GM21447 (cell line): ENCODE measurements around the gene AKAP13.
A peak's percentile ranks its signal among the peaks of the same experiment; 100 is the strongest.

Experiments
- ATAC-seq: cut with Tn5 transposase; IDR thresholded peaks from one replicate; pipeline ENCODE4 v1.9.1; 2021; ENCODE audit not compliant: unreplicated experiment

Gene AKAP13

DNA sequence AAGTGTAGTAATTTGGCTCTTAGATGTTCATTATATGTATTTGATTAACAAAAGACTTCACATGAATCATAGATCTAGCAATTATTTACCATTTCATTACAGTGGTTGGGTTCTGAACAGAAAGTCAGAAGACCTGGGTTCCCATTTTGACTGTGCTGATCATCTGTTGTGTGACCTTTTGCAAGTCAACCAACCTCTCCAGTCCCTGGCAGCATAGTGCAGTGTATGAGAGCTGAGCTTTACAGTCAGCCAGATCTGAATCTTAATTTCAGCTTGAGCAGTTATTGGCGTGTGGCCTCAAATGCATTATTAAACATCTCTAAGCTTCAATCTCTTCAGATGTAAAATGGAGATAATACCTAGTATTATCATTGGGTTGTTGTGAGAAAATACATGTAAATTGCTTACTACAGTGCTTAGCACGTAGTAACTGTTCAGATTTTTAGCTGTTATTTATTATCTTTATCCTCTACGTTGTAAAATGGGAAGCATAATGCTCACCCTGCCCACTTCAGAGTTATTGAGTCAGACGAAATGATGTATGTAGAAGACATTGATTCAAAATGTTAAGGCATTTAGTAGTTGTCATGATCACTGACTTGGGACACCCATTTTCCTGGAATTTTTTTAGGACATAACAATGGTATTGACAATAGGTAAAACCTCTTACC lies 310.3 kb downstream of the AKAP13 start:
- peak; percentile 32 for ATAC-seq

DNA sequence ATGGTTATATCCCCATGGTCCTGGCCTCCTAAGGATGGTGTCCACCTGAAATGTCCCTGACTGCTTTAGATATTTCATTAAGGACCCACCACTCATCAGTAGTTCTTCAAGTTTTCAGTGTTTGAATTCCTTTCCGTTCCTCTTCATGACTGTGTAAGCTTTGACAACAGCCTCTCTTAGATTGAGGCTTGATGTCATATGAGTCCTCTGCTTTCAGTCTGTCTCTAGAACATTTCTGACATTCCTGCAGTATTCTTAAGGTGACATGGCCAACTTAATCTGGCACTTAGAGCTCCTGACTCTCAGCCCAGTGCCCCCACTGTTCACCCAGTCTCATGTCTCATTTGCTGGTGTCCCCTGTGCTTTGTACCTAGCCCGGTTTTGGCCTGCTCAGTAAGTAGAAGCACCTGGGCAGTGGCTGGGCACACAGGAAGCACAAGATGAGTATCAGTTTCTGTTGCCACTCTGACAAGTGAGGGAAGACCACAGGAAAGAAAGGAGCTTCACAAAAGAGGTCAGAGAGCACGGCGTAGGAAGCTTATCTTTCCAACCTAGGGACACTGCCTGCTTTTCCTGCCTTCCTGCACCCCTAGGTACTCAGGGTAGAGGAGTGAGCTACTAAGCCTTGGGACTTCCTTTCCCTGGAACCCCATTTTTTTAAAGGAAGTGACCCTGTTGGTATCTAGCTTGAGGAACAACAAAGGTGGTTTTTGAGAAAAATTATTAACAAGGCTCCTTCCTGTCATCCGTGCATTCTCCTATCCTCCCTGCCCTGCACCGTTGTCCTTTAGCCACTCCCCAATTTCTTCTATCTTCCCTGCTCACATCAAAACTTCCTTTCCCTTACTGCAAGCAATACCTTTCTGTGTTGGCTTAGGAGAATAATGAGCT lies 311.2 kb downstream of the AKAP13 start:
- ATAC-seq = peak; percentile 44

DNA sequence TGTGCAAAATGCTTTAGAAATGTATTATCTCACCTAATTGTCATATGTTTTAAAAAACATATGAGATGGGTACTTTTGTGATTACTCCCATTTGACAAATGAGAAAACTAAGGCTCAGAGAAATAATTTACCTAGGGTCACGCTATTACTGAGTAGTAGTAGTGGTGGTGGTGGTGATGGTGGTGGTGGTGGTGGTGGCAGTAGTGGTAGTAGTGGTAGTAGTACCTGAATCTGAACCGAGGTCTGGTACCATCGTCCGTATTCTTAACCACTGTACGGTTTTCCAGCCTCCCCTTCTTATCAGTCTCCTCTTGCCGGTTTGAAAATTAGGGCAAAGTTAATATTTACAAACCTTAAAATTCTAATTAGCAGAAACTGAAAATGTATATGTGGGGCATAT lies 311.9 kb downstream of the AKAP13 start:
- ATAC-seq = no peak

DNA sequence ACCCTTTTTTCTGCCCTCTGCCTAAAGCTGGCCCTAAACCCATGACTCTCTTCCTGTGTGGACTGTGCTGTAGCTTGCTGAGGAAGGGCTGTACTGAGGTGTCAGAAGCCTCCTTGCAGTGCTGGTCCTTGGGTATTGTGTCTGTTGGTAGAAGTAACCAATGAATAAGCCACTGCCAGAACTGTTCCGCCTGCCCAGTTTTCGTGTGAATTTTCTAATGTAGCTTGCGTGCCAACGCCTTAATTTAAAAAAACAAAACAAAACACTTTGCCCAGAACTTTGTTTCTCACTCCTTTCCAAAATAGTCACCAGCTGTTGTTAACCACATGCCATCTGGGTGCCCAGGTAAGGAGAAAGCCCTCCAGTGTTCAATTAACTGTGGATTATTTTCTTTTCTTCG lies 312.5 kb downstream of the AKAP13 start:
- ATAC-seq = peak; percentile 54

DNA sequence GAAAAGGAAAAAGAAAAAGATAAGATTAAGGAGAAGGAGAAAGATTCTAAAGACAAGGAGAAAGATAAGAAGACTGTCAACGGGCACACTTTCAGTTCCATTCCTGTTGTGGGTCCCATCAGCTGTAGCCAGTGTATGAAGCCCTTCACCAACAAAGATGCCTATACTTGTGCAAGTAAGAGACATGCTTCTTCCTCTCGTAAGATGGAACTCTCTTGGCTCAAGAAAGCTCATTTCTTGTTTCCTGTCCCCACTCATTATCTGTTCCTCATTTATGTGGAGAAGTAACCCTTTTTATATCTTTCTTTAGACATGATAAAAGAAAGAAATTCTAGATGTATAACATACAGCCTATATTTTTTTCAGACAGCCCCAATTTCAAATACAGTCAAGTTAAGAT lies 312.9 kb downstream of the AKAP13 start:
- ATAC-seq = peak; percentile 14

DNA sequence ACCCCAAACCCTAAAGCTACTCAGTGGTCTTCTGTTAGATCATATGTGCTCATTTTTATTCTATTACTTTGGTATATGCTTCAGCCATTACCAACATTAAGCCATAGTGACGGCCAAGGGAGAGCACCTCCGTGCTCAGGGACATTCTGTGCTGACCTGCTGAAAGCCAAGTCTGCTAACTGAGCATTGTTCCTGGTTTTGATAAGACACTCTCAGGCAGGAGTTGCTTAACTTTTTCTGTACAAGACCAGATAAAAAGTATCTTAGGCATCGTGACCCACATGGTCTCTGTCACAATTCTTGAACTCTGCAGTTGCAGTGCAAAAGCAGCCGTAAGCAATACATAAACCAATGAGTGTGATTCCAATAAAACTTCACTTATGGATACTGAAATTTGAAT lies 313.7 kb downstream of the AKAP13 start:
- no peak for ATAC-seq

DNA sequence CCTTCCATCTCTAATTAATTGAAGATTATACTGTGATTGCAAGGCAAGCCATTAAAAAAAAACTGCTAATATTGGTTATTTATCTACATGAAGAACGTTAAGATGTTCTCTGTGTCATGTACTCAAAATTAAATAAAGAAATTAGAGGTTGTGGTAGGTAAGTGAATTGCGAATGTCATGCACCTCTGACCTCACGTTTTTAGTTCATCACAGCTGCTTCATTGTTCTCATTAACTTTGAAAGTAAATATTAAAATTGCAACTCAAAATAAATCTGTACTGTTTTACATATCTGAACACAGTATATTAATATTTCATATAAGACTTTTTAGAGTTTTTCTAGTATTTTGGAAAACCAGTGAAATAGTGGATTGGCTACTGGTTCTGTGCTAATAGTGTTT lies 320.4 kb downstream of the AKAP13 start:
- ATAC-seq = no peak

DNA sequence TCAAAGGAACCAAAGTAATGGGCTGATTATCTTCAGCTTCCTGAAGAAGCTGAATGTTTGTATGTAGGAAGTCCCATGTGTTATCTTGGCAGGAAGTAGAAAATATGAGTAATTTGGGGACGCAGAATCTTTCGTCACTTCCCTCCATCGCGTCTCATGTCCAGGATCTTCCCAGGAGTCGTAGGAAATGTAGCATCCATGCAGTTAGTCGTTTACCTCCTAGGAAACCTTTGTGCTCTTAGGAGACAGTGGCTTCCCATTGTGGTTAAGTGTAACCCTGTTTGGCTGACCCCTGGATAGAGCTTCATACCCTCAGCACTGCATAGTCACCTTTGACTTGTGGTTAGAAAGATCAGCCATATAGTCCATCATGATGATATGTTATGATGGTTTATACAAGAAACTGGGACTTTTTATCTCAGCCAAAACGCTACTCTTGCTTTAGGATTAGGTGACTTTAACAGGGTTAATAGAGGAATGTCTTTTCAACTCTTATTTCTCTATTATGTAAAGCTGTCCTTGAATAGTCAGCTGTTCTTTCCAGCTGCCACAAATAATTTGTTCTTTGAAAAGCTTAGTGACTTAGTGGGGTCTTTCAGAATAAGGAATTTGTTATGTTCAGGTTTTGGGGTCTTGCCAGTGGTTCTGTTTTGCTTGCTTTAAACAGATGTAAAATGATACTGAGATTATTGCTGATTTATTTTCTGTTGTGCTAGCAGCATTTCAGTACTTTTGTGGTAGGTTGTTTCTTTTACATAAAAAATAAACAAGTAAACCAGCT lies 322.1 kb downstream of the AKAP13 start:
- no peak for ATAC-seq

DNA sequence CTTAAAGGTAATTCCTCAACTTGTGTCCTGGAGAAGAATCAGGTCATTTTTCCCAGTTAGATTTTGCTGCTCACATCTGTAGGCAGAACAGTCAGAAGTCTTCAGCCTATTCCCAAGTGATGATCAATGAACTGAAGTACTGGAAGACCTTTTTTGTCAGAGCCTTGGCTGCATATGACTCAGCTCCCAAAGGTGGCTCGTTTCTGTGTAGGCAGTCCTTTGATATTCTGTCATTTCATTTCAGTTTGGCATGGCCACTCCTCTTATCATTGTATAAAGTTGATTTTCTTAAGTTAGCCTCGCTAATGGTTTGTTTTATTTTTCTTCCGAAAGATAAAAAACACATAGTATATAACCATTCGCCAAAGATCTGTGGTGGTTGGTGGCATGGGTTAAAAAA lies 323.7 kb downstream of the AKAP13 start:
- ATAC-seq = no peak

DNA sequence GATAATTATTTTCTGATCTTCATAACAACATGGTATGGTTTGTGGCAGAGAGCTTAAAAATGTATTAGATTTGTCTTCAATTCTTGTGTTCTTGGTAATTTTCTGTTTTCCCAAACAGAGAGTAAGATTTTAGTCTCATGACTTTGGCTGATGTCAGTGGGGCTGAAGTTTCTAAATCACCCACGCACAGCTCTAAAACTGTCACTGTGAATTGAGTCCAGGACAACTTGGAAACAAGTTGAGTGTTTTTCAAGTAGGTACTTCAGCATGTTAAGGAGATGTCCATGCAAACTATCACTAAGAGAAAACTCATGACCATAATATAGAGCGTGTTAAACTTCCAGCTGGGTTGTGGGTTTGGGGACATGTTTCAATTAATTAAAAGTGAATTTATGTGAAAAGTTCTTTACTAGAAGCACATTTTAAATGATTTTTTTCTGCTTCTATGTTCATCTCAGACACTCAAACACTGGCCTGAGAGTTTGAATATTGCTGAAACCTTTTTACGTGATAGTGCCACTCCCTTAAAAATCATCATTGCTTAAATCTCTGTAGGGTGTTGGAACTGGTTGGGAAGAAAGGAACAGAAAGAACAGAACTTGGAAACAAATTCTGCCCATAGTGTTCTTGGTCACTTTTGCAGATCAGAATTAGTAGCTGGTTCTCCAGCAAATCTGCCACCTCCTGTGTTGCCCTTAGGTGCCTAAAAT lies 324.5 kb downstream of the AKAP13 start:
- no peak for ATAC-seq

DNA sequence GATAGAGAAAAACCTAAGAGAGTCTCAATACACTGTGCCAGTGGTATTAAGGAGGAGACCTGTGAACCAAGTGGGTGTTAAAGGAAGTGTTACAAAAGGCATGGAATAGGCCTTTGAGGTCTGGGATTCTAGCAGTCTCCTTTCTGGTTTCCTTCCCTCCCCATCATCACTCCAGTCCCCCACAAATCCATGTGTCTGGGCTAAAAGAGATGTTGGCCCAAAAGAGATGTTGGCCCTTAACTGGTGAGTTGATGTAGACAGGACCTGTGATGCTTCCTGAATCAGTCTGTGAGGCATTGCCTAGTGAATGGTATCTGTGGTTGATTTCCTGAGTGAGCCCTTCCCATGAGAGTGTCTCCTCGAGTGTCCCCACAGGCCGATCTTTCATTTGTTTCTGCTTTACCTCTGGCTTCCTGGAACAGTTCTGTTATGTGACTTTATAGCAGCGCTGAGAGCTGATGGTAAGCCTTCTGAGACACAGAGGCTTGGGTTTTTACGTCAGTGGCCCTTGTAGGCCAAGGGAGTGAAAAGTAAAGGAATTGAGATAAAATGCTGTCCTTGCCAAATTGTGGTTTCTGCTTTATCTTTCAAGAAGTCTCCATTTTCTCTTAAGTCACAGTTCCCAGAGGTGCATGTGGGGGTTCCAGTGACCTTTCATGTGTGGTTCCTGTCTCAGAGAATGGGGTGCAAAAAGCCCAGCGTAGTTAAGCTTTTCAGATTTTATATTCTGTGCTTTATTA lies 326.5 kb downstream of the AKAP13 start:
- ATAC-seq = peak; percentile 33

DNA sequence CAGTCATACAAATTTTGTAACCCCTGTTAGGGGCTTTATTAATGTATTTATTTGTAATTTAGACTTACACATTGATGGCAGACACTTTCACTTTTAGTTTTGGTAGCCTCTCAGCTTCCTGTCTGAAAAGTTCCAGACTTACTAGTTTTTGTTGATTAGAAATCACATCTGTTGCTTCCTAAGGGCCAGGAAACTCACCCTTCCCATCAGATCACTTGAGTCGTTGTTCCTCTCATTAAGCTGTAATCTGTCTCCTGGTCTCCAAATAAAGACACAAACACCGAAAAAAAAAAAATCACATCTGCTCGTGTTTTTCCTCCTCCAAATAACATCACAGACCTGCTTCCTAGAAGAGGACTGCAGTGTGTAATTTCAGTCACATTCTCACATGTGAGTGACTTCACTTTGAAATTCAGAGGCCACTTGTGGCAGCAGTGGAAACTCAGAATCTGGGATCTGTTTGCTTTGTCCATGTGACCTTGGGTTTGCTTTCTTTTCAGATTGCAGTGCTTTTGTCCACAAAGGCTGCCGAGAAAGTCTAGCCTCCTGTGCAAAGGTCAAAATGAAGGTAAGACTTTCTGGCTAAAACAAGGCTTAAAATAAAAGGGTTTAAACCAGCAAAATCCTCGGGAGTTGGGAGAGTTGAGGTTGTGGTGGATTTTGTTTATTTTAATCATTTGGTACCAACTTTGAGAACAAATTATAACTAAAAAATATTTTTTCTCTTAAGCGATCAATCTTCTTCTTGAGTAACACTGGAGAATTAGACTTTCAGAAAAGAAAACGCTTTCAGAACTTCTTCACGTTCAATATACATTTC lies 327.3 kb downstream of the AKAP13 start:
- ATAC-seq = peak; percentile 15

DNA sequence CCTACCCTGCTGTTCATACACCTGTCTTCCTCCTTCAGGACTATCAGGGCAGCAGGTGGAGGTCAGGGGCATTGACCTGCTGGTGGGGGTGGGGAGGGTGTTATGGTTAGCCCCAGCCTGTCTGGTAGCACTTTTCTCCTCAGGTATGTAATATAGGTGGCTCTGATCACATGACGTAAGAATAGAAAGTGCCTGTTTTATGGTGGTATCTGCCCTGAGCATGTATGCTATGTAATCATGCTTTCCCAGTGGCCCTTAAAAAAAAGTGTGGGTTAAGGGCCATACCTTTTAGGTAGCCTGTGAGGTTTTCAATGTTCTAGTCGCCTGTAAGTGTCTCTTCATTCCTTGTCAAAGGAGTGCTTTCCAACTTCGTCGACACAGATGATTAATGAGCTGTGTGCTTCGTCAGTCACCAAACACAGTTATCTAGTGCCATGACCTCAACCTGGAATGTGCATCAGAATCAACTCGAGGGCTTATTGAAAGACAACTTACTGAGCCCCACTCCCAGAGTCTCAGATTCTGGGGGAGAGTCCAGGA lies 328.1 kb downstream of the AKAP13 start:
- ATAC-seq = no peak

DNA sequence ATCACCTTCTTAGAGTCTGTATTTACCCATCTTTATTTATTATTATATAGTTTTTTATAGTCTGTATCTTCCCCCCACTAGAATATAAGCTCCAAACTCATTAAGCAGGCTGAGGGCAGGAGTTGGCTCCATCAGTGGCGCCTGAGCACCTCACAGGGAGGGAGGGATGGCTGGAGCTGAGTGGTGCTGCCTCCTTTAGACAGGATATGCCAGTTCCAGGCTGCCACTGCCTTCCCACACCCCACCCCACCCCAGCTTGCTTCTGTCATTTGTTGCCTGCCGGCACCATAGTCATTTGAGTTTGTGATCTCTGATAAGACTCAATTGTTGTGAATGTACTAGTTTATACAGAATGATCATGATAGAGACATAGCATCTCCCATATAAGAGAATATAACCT lies 328.8 kb downstream of the AKAP13 start:
- no peak for ATAC-seq

DNA sequence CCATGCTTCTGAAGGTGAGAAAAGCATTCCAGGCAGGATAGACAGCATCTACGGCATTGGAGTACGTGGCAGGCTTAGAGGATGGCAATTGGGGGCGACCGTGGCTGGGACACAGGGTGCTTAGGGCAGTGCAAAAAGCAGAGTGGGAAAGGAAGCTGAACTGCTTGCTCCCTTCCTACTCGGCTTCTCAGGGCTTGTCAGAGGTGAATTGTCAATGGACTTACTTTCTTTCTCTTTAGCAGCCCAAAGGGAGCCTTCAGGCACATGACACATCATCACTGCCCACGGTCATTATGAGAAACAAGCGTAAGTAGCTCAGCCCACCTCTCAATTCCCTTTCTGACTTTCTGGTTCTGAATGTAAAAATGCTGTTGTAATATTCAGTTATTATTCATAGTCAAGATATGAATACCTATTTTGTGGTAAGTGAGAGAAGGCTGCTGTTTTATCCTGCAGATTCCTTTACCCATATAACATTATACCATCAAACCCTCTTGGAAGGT lies 330.0 kb downstream of the AKAP13 start:
- ATAC-seq = peak; percentile 57

DNA sequence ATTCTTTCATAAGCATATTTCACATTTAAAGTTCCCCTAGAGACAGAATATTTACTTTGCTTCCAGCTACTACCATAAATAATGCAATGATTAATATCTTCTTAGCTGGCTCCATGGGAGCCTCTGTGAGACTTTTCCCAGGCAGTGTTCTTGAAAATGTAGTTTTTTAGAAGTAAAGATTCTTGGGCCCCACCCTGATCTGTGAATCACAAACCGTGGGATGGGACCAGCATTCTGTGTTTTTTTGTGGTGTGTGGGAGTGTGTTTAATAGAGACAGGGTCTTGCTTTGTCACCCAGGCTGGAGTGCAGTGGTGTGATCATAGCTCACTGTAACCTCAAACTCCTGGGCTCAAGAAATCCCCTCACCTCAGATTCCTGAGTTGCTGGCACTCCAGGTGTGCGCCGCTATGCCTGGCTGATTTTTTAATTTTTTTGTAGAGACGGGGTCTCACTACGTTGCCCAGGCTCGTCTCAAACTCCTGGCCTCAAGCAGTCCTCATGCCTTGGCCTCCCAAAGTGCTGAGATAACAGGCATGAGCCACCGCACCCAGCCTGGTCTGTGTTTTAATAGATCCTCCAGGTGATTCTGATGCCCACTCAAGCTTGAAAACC lies 331.3 kb downstream of the AKAP13 start:
- ATAC-seq = no peak

DNA sequence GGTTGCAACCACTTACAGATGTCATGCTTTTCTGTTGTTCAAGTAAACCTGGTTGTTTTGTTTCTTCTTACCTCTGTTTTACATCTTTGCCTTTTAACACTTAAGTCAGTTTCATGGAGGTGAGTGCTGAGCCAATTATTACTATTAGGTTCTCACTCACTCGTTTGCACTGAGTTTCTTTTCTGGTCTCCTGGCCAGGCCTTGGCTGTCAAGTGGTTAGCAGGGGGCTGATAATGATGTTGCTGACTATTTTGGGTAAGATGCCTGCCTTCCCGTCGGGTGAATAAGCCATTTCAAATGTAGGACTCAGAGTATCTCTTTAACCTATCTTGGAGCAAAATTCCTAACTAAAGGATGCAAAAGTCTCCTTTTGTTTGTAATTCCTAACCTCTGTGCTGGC lies 335.9 kb downstream of the AKAP13 start:
- ATAC-seq = no peak

DNA sequence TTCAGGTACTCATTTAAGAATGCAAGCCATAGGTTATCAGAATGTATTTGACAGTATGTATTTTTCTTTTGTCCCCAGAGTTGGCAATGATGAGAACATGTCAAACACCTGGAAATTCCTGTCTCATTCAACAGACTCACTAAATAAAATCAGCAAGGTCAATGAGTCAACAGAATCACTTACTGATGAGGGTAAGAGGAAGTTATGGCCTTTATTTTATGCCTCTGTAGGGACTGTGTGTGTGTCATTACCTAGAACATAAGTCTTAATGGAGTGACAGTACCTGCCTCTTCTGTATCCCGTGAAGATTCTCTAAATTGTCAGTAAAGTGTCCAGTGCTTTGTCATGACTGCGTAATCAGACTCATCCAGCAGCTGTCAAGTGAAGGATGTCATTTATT lies 336.8 kb downstream of the AKAP13 start:
- ATAC-seq = no peak
